IMR-90 (cell line): ENCODE measurements around the gene NIBAN1. TPM values are rescaled to one million over a fixed set of nuclear protein-coding genes. Genes with fewer than 3 reads are reported as not detected.
"Not testable (repeated sequence)": the region's sequence is repeated elsewhere in the genome, so short reads cannot be mapped to it uniquely, and the experiment has no call there.

Experiments used
- ATAC-seq: fragments of 200-7000 bp; cut with Tn5 transposase; 2 replicates; pipeline ENCODE4 v1.9.1; 2020; ENCODE audit warnings: low read depth, mild to moderate bottlenecking, moderate library complexity
- BruUV-seq: library from RNA; stranded (reverse); fragments of 400-500 nt; replicated peaks from 2 replicates; lab custom pipeline; 2021; lab: Mats Ljungman, UMichigan
- CTCF ChIA-PET: fragments of 300-600 bp; formaldehyde crosslinking; extraction: SDS; loops from one replicate; lab custom pipeline; 2021; ENCODE audit warnings: antibody characterized with exemption; lab: Yijun Ruan, JAX
- POLR2A ChIA-PET: fragments of 300-600 bp; sonication (Branson Sonifier 250); formaldehyde crosslinking; loops from one replicate; lab custom pipeline; 2022; ENCODE audit warnings: antibody characterized with exemption; ENCODE audit not compliant: unreplicated experiment; lab: Charles Lee
- DNase-seq: peaks from one replicate; pipeline ENCODE4 v3.0.0; 2013
- H2AFZ ChIP-seq: replicated peaks from 2 replicates; pipeline ENCODE3; 2013; ENCODE audit warnings: low read length, mild to moderate bottlenecking; ENCODE audit not compliant: poor library complexity
- H2AK5ac ChIP-seq: 2 replicates; pipeline ENCODE4 v1.6.1; 2013; ENCODE audit warnings: low read depth, low read length, inconsistent platforms
- H2AK9ac ChIP-seq: replicated peaks from 2 replicates; pipeline ENCODE3; 2013; ENCODE audit warnings: mild to moderate bottlenecking, low read depth, low read length, moderate library complexity; ENCODE audit not compliant: poor library complexity
- H2BK120ac ChIP-seq: 2 replicates; pipeline ENCODE4 v1.6.1; 2013; ENCODE audit warnings: low read depth, low read length, inconsistent platforms
- H2BK15ac ChIP-seq: 3 replicates; pipeline ENCODE4 v1.6.1; 2013; ENCODE audit warnings: low read depth, low read length, inconsistent platforms
- H2BK20ac ChIP-seq: 2 replicates; pipeline ENCODE4 v1.6.1; 2013; ENCODE audit warnings: low read depth, mild to moderate bottlenecking, inconsistent platforms, low read length, moderate library complexity
- H2BK5ac ChIP-seq: 2 replicates; pipeline ENCODE4 v1.6.1; 2013; ENCODE audit warnings: mild to moderate bottlenecking, low read depth, low read length, inconsistent platforms; ENCODE audit not compliant: poor library complexity, severe bottlenecking
- H3K14ac ChIP-seq: replicated peaks from 2 replicates; pipeline ENCODE4 v1.6.1; 2013; ENCODE audit warnings: low read depth, low read length, inconsistent platforms
- H3K18ac ChIP-seq: 2 replicates; pipeline ENCODE4 v1.6.1; 2013; ENCODE audit warnings: low read depth, low read length, control low read depth
- H3K23ac ChIP-seq: 2 replicates; pipeline ENCODE4 v1.6.1; 2013; ENCODE audit warnings: low read depth, low read length, inconsistent platforms
- H3K27ac ChIP-seq: 2 replicates; pipeline ENCODE4 v1.5.1; 2013; ENCODE audit warnings: mild to moderate bottlenecking, control low read depth, low read length; ENCODE audit not compliant: insufficient read depth
- H3K27me3 ChIP-seq: 2 replicates; pipeline ENCODE4 v1.6.1; 2013; ENCODE audit warnings: low read length; ENCODE audit not compliant: control insufficient read depth, insufficient read depth
- H3K36me3 ChIP-seq: 2 replicates; pipeline ENCODE4 v1.6.1; 2013; ENCODE audit warnings: low read length, mixed read lengths; ENCODE audit not compliant: control insufficient read depth, insufficient read depth
- H3K4ac ChIP-seq: 2 replicates; pipeline ENCODE4 v1.6.1; 2013; ENCODE audit warnings: low read depth, low read length, inconsistent platforms
- H3K4me1 ChIP-seq: 2 replicates; pipeline ENCODE4 v1.6.1; 2013; ENCODE audit warnings: low read length, mixed read lengths; ENCODE audit not compliant: control insufficient read depth, insufficient read depth
- H3K4me2 ChIP-seq: 2 replicates; pipeline ENCODE4 v1.6.1; 2013; ENCODE audit warnings: low read depth, mild to moderate bottlenecking, control low read depth, low read length, moderate library complexity
- H3K4me3 ChIP-seq: 2 replicates; pipeline ENCODE4 v1.5.1; 2013; ENCODE audit warnings: low read depth, mild to moderate bottlenecking, control low read depth, low read length, moderate library complexity; ENCODE audit not compliant: insufficient read depth
- H3K56ac ChIP-seq: 2 replicates; pipeline ENCODE4 v1.6.1; 2013; ENCODE audit warnings: low read length, inconsistent platforms; ENCODE audit not compliant: insufficient read depth; ENCODE audit errors: extremely low read depth
- H3K79me1 ChIP-seq, 2 experiments: 2 replicates each; pipeline ENCODE4 v1.6.1; 2013; ENCODE audit warnings: low read length in 2 of 2, inconsistent platforms in 1 of 2, low read depth in 1 of 2
- H3K9ac ChIP-seq: 2 replicates; pipeline ENCODE4 v1.6.1; 2013; ENCODE audit warnings: low read depth, low read length, control low read depth
- H3K9me1 ChIP-seq: 2 replicates; pipeline ENCODE4 v1.6.1; 2013; ENCODE audit warnings: low read length, inconsistent platforms; ENCODE audit not compliant: insufficient read depth
- H3K9me3 ChIP-seq: 2 replicates; pipeline ENCODE4 v1.6.1; 2013; ENCODE audit warnings: low read length; ENCODE audit not compliant: control insufficient read depth, insufficient read depth
- H4K20me1 ChIP-seq: 2 replicates; pipeline ENCODE4 v1.6.1; 2013; ENCODE audit warnings: low read length, inconsistent platforms; ENCODE audit not compliant: insufficient read depth
- H4K5ac ChIP-seq: 2 replicates; pipeline ENCODE4 v1.6.1; 2013; ENCODE audit warnings: mild to moderate bottlenecking, low read depth, low read length, control low read depth
- H4K8ac ChIP-seq, 2 experiments: 2 replicates each; pipeline ENCODE4 v1.6.1; 2013; ENCODE audit warnings: low read depth in 2 of 2, low read length in 2 of 2, control low read depth in 1 of 2, inconsistent platforms in 1 of 2
- H4K91ac ChIP-seq: 2 replicates; pipeline ENCODE4 v1.6.1; 2013; ENCODE audit warnings: low read depth, low read length, inconsistent platforms; ENCODE audit not compliant: insufficient read depth
- FOS ChIP-seq: fragments of 150-350 bp; IDR thresholded peaks from 2 replicates; pipeline ENCODE4 v1.6.1; 2016; ENCODE audit warnings: low read depth, low read length
- SMC3 ChIP-seq: fragments of 150-350 bp; IDR thresholded peaks from 2 replicates; pipeline ENCODE4 v1.6.1; 2016; ENCODE audit warnings: low read depth, mild to moderate bottlenecking, antibody characterized with exemption, low read length, moderate library complexity
- WGBS, 2 experiments: methylation state at CpG; one replicate each; pipeline versions ENCODE4 v1.1.5 to v1.1.7; 2013; ENCODE audit warnings: missing lambda C conversion rate in 2 of 2; ENCODE audit not compliant: insufficient read length in 1 of 2; ENCODE audit errors: extremely low coverage in 2 of 2; 5-methylcytosine and 5-hydroxymethylcytosine counted together
- dilution Hi-C: fragments of 300-500 bp; cut with HindIII; formaldehyde crosslinking; loops from one replicate; pipeline ENCODE4 v1.14.3; 2018; ENCODE audit warnings: low sequenced_read_pairs; ENCODE audit not compliant: unreplicated experiment
- in situ Hi-C: fragments of 300-500 bp; cut with MboI; formaldehyde crosslinking; loops from 3 replicates; pipeline ENCODE4 v1.14.3; 2019; ENCODE audit warnings: low sequenced_read_pairs, inconsistent platforms, mixed read lengths
- intact Hi-C: fragments of 100-400 bp; cut with micrococcal nuclease; formaldehyde crosslinking; loops from 2 replicates; pipeline ENCODE4 v1.10.0; 2022
- polyA plus RNA-seq, 3 experiments: library from polyadenylated mRNA; depleted of rRNA; stranded (reverse); fragments of >200 nt; gene quantifications; 2 replicates each; pipeline ENCODE4 v1.2.3, GENCODE V29; 2012; ENCODE audit warnings: low replicate concordance in 1 of 3
- total RNA-seq: library from RNA; depleted of rRNA; stranded (reverse); fragments of >200 nt; gene quantifications from 2 replicates; pipeline ENCODE4 v1.2.3, GENCODE V29; 2012

Gene NIBAN1
- total and polyA plus RNA-seq, 2 of the 4 experiments (the other 2 are of a cell fraction), result 4.0 to 10.0 TPM

DNA sequence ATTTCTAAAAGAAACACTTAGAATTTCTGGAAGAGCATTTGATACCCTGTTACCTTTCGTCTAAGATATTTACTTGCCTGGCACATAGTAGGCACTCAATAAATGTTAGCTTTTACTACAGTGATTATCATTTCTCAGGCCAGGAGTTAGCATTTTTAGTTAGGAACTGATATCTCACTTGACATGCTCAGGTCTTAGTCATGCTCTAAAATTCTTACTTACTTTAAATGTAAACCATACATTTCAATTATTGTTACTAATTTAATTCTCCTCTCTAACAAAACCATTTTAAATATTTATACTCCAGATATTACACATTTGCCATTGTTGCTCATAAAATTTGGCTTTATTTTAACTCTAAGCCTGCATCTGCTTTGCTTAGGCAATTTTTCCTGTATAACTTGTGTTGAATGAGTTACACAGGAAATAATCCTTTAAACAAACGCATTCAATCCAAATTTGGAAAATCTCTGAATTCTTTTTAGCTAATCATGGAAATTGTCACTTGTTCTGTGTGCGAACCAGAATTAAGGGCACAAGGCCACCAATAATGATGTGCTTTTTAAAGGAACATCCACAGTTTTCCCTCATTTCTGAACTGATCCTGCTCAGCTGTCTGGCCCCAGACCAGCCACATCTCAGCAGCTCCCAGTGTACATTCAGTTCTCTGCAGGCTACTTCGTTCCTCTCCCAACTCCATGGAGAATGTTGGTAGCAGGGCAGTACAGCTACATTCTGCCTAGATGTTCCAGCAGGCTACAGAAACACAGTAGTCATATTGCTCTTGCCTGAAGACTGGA is 15.6 kb downstream of the NIBAN1 start (continued):
- TF ChIP-seq FOS (no peak), SMC3 (no peak)

DNA sequence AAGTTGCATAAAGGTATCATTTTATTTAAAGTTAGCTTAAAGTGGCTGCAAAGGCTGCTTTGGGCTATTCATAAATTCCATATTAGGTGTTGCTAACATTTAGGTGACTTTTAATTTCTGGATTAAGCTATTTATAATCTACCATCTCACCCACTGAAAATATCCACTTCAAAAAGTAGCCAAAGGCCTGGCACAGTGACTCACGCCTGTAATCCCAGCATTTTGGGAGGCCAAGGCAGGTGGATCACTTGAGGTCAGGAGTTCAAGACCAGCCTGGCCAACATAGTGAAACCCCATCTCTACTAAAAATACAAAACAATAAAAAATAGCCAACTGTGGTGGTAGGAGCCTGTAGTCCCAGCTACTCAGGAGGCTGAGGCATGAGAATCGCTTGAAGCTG is 16.4 kb downstream of the NIBAN1 start:
- CTCF ChIA-PET, result interaction anchor here (1.1 to 1.8 kb wide), 2 partner anchors 11 to 55 kb away, joined by 3 to 5 read pairs; no protein-coding TSS in a partner anchor

More for the DNA sequence above, 16.4 kb downstream of the NIBAN1 start:
- Histone ChIP-seq H3K79me1 (peaks cover 17 to 53% of the 10 kb centered on the region in 2 experiments), H2BK120ac (peak overlapping the region; percentile 82), H3K18ac (peak overlapping the region; percentile 9; the same call in 1 of the 2 replicates), H3K27ac (peak overlapping the region; percentile 71), H4K8ac (peak overlapping the region in 1 of 2 experiments; percentile 56; a peak in 1 of 4 replicates), H3K4ac (peak overlapping the region; percentile 57), H2BK5ac (peak overlapping the region; percentile 79), H2BK15ac (peak overlapping the region; percentile 80; the same call in 2 of the 3 replicates), H2BK20ac (peak overlapping the region; percentile 82), H4K91ac (peak overlapping the region; percentile 42; the same call in 1 of the 2 replicates), H4K5ac (peak overlapping the region; percentile 12; the same call in 1 of the 2 replicates), H2AK5ac (peak overlapping the region; percentile 50)
- H3K14ac ChIP-seq, H3K9me1 ChIP-seq, DNase-seq, H3K9ac ChIP-seq, H4K20me1 ChIP-seq, dilution Hi-C loops, H3K9me3 ChIP-seq, H3K27me3 ChIP-seq, H2AK9ac ChIP-seq, H3K56ac ChIP-seq, ATAC-seq, BruUV-seq, H3K4me3 ChIP-seq, H2AFZ ChIP-seq, H3K4me2 ChIP-seq, H3K4me1 ChIP-seq, in situ Hi-C loops, intact Hi-C loops, H3K36me3 ChIP-seq, H3K23ac ChIP-seq: not testable (repeated sequence)
- WGBS, 2 experiments, result no CpG with 5 or more reads among the region's 2 CpGs
- POLR2A ChIA-PET, result interaction anchor here (0.5 kb wide), 1 partner anchor 674 kb away, joined by 3 read pairs; no protein-coding TSS in a partner anchor
